Mucosa of rectum (tissue), 2 donors: Measurements from ENCODE around the gene LRCH1.

ENCODE experiments used
- H3K27ac ChIP-seq, 2 donors: one replicate each; pipeline ENCODE4 v1.7.0; 2013; ENCODE audit warnings: inconsistent platforms in 2 of 2, low read depth in 2 of 2, low read length in 2 of 2
- H3K27me3 ChIP-seq, 2 donors: one replicate each; pipeline ENCODE4 v1.7.0; 2013; ENCODE audit warnings: low read length in 2 of 2; ENCODE audit not compliant: control insufficient read depth in 2 of 2, insufficient read depth in 2 of 2
- H3K36me3 ChIP-seq, 2 donors: one replicate each; pipeline ENCODE4 v1.7.0; 2013; ENCODE audit warnings: low read length in 2 of 2; ENCODE audit not compliant: control insufficient read depth in 2 of 2, insufficient read depth in 2 of 2
- H3K4me1 ChIP-seq, 2 donors: one replicate each; pipeline ENCODE4 v1.7.0; 2013; ENCODE audit warnings: low read length in 2 of 2, mild to moderate bottlenecking in 1 of 2; ENCODE audit not compliant: control insufficient read depth in 2 of 2, insufficient read depth in 2 of 2
- H3K4me3 ChIP-seq, 2 donors: one replicate each; pipeline ENCODE4 v1.7.0; 2013; ENCODE audit warnings: low read length in 2 of 2
- H3K9ac ChIP-seq, 2 donors: one replicate each; pipeline ENCODE4 v1.7.0; 2013; ENCODE audit warnings: low read length in 2 of 2, low read depth in 1 of 2, mild to moderate bottlenecking in 1 of 2
- H3K9me3 ChIP-seq, 2 donors: one replicate each; pipeline ENCODE4 v1.7.0; 2013; ENCODE audit warnings: low read length in 2 of 2; ENCODE audit not compliant: control insufficient read depth in 2 of 2
- donor health status: healthy.
- donor health status: Normal muscosa, but diverticular disease.

Gene LRCH1

DNA sequence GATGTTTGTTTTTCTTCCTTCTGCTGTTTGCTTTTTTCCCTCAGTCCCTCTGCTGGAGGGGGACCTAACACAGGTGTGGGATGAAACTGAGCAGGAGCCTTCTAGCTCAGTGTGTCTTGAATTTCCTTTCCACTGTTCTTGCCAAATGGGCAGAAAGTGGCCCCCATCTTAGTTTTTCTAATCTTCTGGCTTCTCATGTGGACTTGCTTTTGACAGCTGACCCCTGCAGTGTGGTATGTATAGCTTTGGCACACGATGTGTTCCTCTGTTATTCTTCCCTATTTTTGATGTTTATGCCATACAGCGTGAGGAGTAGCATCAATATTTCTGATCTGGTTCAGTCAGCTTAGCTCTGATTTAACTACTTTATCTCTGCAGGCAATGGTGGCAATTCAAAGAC, 8.3 kb downstream of the LRCH1 start:
- peaks cover 4 to 7% of the 10 kb centered on the region in 2 donors for H3K4me1 ChIP-seq
- H3K4me3 ChIP-seq, result no peak overlapping the region
- no peaks in the 10 kb centered on the region for H3K9me3 ChIP-seq
- no peak overlapping the region for H3K27ac ChIP-seq
- H3K9ac ChIP-seq, result no peak overlapping the region
- no peaks in the 10 kb centered on the region for H3K36me3 ChIP-seq
- no peaks in the 10 kb centered on the region for H3K27me3 ChIP-seq

DNA sequence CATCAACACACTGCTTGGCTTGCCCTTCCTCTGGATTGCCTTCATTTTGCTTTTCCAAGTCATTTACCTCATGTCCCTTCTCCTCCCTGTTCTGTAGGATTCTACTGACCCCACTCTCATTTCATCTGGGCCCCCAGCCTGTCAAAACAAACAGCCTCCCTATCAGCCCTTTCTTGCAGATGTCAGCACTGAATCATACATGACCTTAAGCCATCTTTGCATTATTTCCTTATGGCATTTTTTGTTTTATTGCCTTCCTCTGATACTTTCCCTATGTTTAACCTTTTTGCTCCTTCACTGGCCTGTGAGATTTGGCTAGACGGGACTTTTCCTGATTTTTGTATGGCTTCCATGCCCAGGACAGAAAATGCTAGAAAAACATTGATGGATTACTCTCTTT, 8.7 kb downstream of the LRCH1 start:
- no peak overlapping the region for H3K4me3 ChIP-seq
- peaks cover 4% of the 10 kb centered on the region in 2 donors for H3K4me1 ChIP-seq
- no peak overlapping the region for H3K9ac ChIP-seq
- H3K9me3 ChIP-seq, result no peaks in the 10 kb centered on the region
- no peak overlapping the region for H3K27ac ChIP-seq
- no peaks in the 10 kb centered on the region for H3K27me3 ChIP-seq
- H3K36me3 ChIP-seq, result no peaks in the 10 kb centered on the region

GRCh38 chr13:46562152-46562551, 9.2 kb downstream of the LRCH1 start:
- Histone ChIP-seq H3K4me3 (no peak overlapping the region), H3K36me3 (no peaks in the 10 kb centered on the region), H3K27me3 (no peaks in the 10 kb centered on the region), H3K9me3 (no peaks in the 10 kb centered on the region), H3K27ac (no peak overlapping the region), H3K4me1 (peaks cover 4% of the 10 kb centered on the region in 2 donors), H3K9ac (no peak overlapping the region)

DNA sequence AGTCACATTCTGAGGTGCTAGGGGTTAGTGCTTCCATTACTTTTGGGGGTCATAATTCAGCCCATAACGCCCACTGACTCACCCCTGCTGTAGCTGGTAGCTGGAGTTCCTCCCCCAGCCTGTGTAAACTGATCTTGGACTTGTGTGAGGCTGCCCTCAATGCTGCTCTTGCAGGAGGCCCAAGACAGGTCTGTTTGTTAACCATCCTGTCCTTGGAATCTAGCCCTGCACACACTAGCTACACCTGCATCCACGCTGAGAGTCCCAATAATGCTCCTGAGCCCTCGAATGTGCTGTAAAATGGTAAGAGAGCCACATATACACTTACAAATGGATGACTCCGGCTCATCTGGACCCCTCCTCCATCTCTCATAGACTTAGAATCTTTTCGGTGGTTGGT, 9.6 kb downstream of the LRCH1 start:
- no peaks in the 10 kb centered on the region for H3K36me3 ChIP-seq
- no peak overlapping the region for H3K4me3 ChIP-seq
- peaks cover 4% of the 10 kb centered on the region in 2 donors for H3K4me1 ChIP-seq
- H3K27me3 ChIP-seq, result no peaks in the 10 kb centered on the region
- H3K9ac ChIP-seq, result no peak overlapping the region
- no peak overlapping the region for H3K27ac ChIP-seq
- H3K9me3 ChIP-seq, result no peaks in the 10 kb centered on the region

GRCh38 chr13:46565808-46566750, 13.1 kb downstream of the LRCH1 start:
- no peak overlapping the region for H3K4me3 ChIP-seq
- no peaks in the 10 kb centered on the region for H3K36me3 ChIP-seq
- H3K27ac ChIP-seq, result no peak overlapping the region
- H3K9me3 ChIP-seq, result no peaks in the 10 kb centered on the region
- no peak overlapping the region for H3K9ac ChIP-seq
- H3K4me1 ChIP-seq, result peaks cover 3 to 5% of the 10 kb centered on the region in 2 donors
- no peaks in the 10 kb centered on the region for H3K27me3 ChIP-seq

GRCh38 chr13:46567671-46568070, 14.7 kb downstream of the LRCH1 start:
- no peaks in the 10 kb centered on the region for H3K9me3 ChIP-seq
- H3K27me3 ChIP-seq, result no peaks in the 10 kb centered on the region
- H3K27ac ChIP-seq, result no peak overlapping the region

GRCh38 chr13:46569456-46569855, 16.5 kb downstream of the LRCH1 start:
- Histone ChIP-seq H3K4me3 (no peak overlapping the region), H3K4me1 (peaks cover 0 to 7% of the 10 kb centered on the region in 2 donors), H3K9me3 (no peaks in the 10 kb centered on the region), H3K27ac (no peak overlapping the region), H3K9ac (no peak overlapping the region), H3K27me3 (no peaks in the 10 kb centered on the region), H3K36me3 (no peaks in the 10 kb centered on the region)

More at GRCh38 chr13:46567671-46568070, 14.7 kb downstream of the LRCH1 start:
- no peak overlapping the region for H3K4me3 ChIP-seq
- H3K9ac ChIP-seq, result no peak overlapping the region
- H3K36me3 ChIP-seq, result no peaks in the 10 kb centered on the region
- H3K4me1 ChIP-seq, result peaks cover 0 to 7% of the 10 kb centered on the region in 2 donors

- H3K9ac ChIP-seq, result no peak overlapping the region
- no peak overlapping the region for H3K27ac ChIP-seq
- H3K27me3 ChIP-seq, result no peaks in the 10 kb centered on the region
- no peaks in the 10 kb centered on the region for H3K9me3 ChIP-seq
- no peaks in the 10 kb centered on the region for H3K36me3 ChIP-seq
- no peak overlapping the region for H3K4me3 ChIP-seq
- H3K4me1 ChIP-seq, result peaks cover 5 to 7% of the 10 kb centered on the region in 2 donors
Measured at GRCh38 chr13:46570273-46570672, 17.3 kb downstream of the LRCH1 start.

GRCh38 chr13:46571189-46571908, 18.4 kb downstream of the LRCH1 start:
- H3K36me3 ChIP-seq, result no peaks in the 10 kb centered on the region
- peaks cover 6 to 10% of the 10 kb centered on the region in 2 donors for H3K4me1 ChIP-seq
- no peak overlapping the region for H3K27ac ChIP-seq
- no peaks in the 10 kb centered on the region for H3K9me3 ChIP-seq
- H3K27me3 ChIP-seq, result no peaks in the 10 kb centered on the region
- H3K4me3 ChIP-seq, result no peak overlapping the region
- no peak overlapping the region for H3K9ac ChIP-seq

DNA sequence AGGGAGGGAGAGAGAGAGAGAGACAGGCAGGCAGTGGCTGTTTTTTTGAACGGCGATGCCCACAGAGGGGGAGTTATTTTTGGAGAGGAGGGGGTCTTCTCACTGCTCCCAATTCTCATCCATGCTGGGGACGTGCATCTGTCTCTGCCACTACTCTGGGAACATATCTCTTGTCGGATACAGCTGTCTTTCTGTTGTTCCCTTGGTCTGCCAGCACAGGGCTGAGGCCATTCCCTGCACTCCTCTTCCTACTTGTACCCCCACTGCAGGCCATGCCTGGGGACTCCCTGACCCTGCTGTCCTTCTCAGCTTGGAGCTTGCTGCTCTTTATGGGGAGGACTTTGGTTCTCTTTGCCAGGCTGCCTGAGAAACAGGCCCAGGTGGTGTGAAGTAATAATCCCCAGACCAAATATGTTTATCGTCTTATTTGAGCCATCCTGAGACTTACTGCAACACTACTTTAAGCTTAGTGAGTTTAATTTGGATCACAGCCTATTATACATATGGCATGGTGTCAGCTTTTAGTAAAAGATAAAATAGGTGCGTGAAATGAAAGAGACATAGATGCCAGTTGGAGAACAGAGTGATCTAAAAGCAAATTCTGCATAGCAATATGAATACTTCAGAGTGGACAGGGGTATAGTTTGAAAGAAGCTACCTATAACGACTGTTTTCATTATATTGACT, 19.1 kb downstream of the LRCH1 start:
- H3K36me3 ChIP-seq, result no peaks in the 10 kb centered on the region
- H3K4me1 ChIP-seq, result peaks cover 6 to 10% of the 10 kb centered on the region in 2 donors
- no peak overlapping the region for H3K4me3 ChIP-seq
- H3K27me3 ChIP-seq, result no peaks in the 10 kb centered on the region
- H3K9ac ChIP-seq, result no peak overlapping the region
- H3K9me3 ChIP-seq, result no peaks in the 10 kb centered on the region
- no peak overlapping the region for H3K27ac ChIP-seq
